Endothelial cell (in vitro differentiated cells): ENCODE measurements around the gene PKN2. TPM values are rescaled to one million over a fixed set of nuclear protein-coding genes. Genes with fewer than 3 reads are reported as not detected.

Experiments
- DNase-seq: peaks from one replicate; pipeline ENCODE4 v3.0.0; 2021; ENCODE audit warnings: low spot score
- H3K27ac Mint-ChIP-seq: one replicate; pipeline ENCODE4 v1.8.0; 2021; ENCODE audit warnings: mixed read lengths, inconsistent platforms; ENCODE audit not compliant: unreplicated experiment
- H3K27me3 Mint-ChIP-seq: one replicate; pipeline ENCODE4 v1.8.0; 2021; ENCODE audit warnings: mild to moderate bottlenecking, moderate library complexity, mixed read lengths, inconsistent platforms; ENCODE audit not compliant: unreplicated experiment
- H3K36me3 Mint-ChIP-seq: one replicate; pipeline ENCODE4 v1.8.0; 2021; ENCODE audit warnings: mild to moderate bottlenecking, low read depth, mixed read lengths, inconsistent platforms; ENCODE audit not compliant: unreplicated experiment
- H3K4me1 Mint-ChIP-seq: one replicate; pipeline ENCODE4 v1.8.0; 2021; ENCODE audit warnings: mild to moderate bottlenecking, mixed read lengths, inconsistent platforms; ENCODE audit not compliant: unreplicated experiment
- H3K4me3 Mint-ChIP-seq: one replicate; pipeline ENCODE4 v1.8.0; 2021; ENCODE audit warnings: mild to moderate bottlenecking, mixed read lengths, inconsistent platforms; ENCODE audit not compliant: unreplicated experiment
- H3K9me3 Mint-ChIP-seq: one replicate; pipeline ENCODE4 v1.8.0; 2021; ENCODE audit warnings: mixed read lengths, inconsistent platforms; ENCODE audit not compliant: unreplicated experiment
- total RNA-seq: library from RNA; stranded (reverse); fragmentation: NEBNext Ultra II Directional; extraction: Animal tissue kit (Norgen Biotek cat#: 25700); gene quantifications from one replicate; pipeline ENCODE4 v1.2.1, GENCODE V29; 2021; ENCODE audit not compliant: unreplicated experiment
- TF ChIP-seq, protein P1 (sequence below): fragments of 200-600 bp; sonication (generic); IDR thresholded peaks from one replicate; pipeline ENCODE4 v1.5.0; 2021; ENCODE audit warnings: antibody characterized with exemption; ENCODE audit not compliant: unreplicated experiment

Gene PKN2
- total RNA-seq, 1 donor from 2014 or later: 51.0 TPM

DNA sequence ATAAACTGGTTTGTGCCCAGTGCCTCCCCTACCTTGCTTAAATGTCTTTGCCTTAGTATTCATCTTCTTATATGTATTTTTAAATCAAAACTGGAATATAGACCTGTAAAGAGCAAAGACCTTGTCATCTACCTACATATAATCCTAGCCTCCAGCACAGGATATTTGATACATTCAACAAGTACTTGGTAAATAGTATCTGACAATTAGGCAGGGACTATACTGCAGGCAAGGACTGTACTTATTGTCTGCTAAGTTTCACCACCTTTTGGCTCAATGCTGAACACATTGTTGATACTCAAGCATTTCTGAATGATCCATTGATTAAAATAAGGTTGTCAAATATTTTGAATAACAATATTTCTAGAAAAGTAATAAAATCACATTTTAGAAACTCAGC, 96.4 kb downstream of the PKN2 start:
- peaks cover 4% of the 10 kb centered on the region for H3K27me3 Mint-ChIP-seq
- DNase-seq: no peak
- H3K4me3 Mint-ChIP-seq: no peak overlapping the region
- peaks cover 12% of the 10 kb centered on the region for H3K36me3 Mint-ChIP-seq
- no peaks in the 10 kb centered on the region for H3K9me3 Mint-ChIP-seq
- TF ChIP-seq, protein P1, sequence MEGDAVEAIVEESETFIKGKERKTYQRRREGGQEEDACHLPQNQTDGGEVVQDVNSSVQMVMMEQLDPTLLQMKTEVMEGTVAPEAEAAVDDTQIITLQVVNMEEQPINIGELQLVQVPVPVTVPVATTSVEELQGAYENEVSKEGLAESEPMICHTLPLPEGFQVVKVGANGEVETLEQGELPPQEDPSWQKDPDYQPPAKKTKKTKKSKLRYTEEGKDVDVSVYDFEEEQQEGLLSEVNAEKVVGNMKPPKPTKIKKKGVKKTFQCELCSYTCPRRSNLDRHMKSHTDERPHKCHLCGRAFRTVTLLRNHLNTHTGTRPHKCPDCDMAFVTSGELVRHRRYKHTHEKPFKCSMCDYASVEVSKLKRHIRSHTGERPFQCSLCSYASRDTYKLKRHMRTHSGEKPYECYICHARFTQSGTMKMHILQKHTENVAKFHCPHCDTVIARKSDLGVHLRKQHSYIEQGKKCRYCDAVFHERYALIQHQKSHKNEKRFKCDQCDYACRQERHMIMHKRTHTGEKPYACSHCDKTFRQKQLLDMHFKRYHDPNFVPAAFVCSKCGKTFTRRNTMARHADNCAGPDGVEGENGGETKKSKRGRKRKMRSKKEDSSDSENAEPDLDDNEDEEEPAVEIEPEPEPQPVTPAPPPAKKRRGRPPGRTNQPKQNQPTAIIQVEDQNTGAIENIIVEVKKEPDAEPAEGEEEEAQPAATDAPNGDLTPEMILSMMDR: no peak
- H3K4me1 Mint-ChIP-seq: peaks cover 15% of the 10 kb centered on the region
- H3K27ac Mint-ChIP-seq: no peak overlapping the region

DNA sequence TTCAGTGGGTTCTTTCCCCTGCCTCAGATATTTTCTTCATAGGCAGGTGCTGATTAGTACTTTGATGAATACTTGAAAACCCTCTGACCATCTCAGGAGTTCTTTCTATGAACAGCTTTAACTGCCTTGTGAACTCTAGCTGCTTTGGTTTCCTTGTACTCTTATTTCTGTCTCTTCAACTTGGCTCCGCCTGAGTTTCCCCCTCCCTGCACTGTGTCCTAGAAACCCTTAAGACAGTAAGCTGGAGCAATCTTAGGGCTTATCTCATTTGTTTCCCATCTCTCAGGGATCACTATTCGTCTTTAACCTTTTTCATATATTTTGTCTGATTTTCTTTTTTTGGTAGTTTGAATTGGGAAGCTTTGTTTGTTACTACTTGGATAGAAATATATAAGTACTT, 99.1 kb downstream of the PKN2 start:
- H3K27me3 Mint-ChIP-seq: peaks cover 2% of the 10 kb centered on the region

DNA sequence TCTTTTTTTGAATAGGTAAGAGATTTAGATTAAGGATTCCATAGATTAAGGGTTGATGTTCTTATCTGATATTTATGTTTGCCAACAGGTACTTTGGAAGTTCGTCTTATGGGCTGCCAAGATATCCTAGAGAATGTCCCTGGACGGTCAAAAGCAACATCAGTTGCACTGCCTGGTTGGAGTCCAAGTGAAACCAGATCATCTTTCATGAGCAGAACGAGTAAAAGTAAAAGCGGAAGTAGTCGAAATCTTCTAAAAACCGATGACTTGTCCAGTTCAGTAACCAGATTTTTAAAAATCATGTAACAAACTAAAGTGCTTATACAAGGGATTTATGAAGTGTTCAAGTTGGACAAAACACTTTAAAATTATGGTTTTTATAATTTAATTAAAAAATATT, 100.5 kb downstream of the PKN2 start:
- no peak for DNase-seq
- Mint-ChIP-seq H3K4me1 (peaks cover 2% of the 10 kb centered on the region), H3K27ac (no peak overlapping the region), H3K9me3 (no peaks in the 10 kb centered on the region), H3K27me3 (no peaks in the 10 kb centered on the region), H3K36me3 (peaks cover 14% of the 10 kb centered on the region), H3K4me3 (peak overlapping the region; percentile 26)
- TF ChIP-seq, protein P1: no peak

More for the DNA sequence above, 99.1 kb downstream of the PKN2 start:
- H3K36me3 Mint-ChIP-seq: peaks cover 8% of the 10 kb centered on the region
- TF ChIP-seq, protein P1: no peak
- H3K4me3 Mint-ChIP-seq: no peak overlapping the region
- H3K4me1 Mint-ChIP-seq: peaks cover 7% of the 10 kb centered on the region
- DNase-seq: no peak
- H3K27ac Mint-ChIP-seq: peak overlapping the region; percentile 48
- no peaks in the 10 kb centered on the region for H3K9me3 Mint-ChIP-seq

DNA sequence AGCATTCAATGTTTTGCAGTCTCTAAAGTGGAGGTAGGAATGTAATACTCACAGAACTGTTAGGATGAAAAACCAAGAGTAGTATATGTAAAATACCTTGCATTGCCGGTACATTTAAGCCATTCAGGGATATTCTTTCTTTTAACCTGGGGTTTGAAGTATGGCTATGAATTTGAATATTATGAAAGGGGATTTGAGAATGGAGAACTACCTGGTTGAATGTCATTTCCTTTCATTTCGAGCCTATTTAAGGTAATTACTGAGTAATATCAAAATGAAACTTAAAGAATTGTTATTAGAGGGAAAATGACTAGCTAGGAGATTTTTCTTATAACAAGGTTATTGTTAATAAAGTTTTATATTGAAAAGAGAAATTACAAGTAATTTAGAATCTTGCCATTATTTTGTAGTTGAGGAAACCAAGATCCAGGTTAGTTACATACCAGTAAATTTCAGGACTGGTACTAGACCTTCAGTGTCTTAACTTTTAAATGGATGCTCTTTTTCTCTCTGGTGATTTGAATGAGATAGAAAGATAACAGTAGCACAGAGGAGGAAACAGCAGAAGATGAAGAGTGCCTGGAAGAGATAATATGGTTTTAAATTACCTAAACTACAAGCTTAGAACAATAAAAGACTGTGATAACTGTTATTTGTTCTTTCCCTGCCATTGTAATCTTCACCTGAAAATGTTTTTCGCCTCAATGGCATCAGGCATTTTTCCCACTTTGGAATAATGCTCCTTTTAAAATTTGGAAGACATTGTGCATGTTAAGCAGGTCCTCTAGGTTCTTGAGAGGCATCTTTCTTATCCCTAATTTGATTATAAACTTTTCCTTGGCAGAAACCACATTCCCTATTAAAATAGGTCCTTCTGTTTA, 103.2 kb downstream of the PKN2 start:
- Mint-ChIP-seq H3K4me3 (no peak overlapping the region), H3K36me3 (peaks cover 15% of the 10 kb centered on the region), H3K4me1 (peaks cover 2% of the 10 kb centered on the region), H3K27ac (no peak overlapping the region), H3K9me3 (no peaks in the 10 kb centered on the region), H3K27me3 (no peaks in the 10 kb centered on the region)
- TF ChIP-seq, protein P1: no peak
- no peak for DNase-seq

DNA sequence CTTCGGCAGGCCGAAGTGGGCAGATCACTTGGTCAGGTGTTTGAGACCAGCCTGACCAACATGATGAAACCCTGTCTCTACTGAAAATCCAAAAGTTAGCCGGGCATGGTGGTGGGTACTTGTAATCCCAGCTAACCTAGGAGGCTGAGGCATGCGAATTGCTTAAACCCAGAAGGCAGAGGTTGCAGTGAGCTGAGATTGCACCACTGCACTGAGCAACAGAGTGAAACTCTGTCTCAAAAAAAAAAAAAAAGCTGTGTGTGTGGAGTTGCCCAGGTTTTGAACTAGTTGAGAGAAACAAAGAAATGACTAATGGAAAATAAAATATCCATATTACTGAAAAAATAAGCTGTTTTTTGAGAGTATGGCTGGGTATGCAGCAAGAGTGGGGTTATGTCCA, 107.1 kb downstream of the PKN2 start:
- DNase-seq: no peak
- Mint-ChIP-seq H3K9me3 (no peaks in the 10 kb centered on the region), H3K27ac (no peak overlapping the region), H3K4me1 (peaks cover 5% of the 10 kb centered on the region), H3K4me3 (no peak overlapping the region), H3K36me3 (peaks cover 14% of the 10 kb centered on the region), H3K27me3 (peaks cover 2% of the 10 kb centered on the region)
- TF ChIP-seq, protein P1: no peak
